ENCODE results near the gene SARS1. TPM values are rescaled to one million over a fixed set of nuclear protein-coding genes. Genes with fewer than 3 reads are reported as not detected.

SARS1 gene
- total and polyA plus RNA-seq, 2 of the 13 experiments (the other 11 are each of a cell fraction or from before 2014, with no cell fraction given), result 103 to 134 TPM

- TF ChIP-seq PAXIP1 (CRISPR knock-in tag; conservative IDR thresholded peaks at IDR 0.05) (peak; percentile 55), MLX (CRISPR knock-in tag; IDR thresholded peaks at IDR 0.05) (peak; percentile 55; the same call in 1 of the 2 replicates), POLR2AphosphoS5 (IDR thresholded peaks at IDR 0.05; ENCODE audit: low read depth, low read length) (no peak), HMG20A (CRISPR knock-in tag; IDR thresholded peaks at IDR 0.05; ENCODE audit: borderline replicate concordance) (peak; percentile 30; the same call in 1 of the 2 replicates), ZNF883 (CRISPR knock-in tag; IDR thresholded peaks at IDR 0.05; ENCODE audit: not compliant biosample characterization) (peak; percentile 38), ZNF280B (CRISPR knock-in tag; IDR thresholded peaks at IDR 0.05; ENCODE audit: borderline replicate concordance) (peak; percentile 37; the same call in 1 of the 2 replicates), TBX3 (IDR thresholded peaks at IDR 0.05; ENCODE audit: borderline replicate concordance) (no peak), DBP (CRISPR knock-in tag; IDR thresholded peaks at IDR 0.05; ENCODE audit: not compliant biosample characterization) (no peak), DPF2 (CRISPR knock-in tag; IDR thresholded peaks at IDR 0.05; ENCODE audit: borderline replicate concordance, low read depth) (peak; percentile 66), ZNF44 (CRISPR knock-in tag; IDR thresholded peaks at IDR 0.05) (0 out of 2 replicates have a peak, but pooled peaks have one; percentile 53), YY1 (IDR thresholded peaks at IDR 0.05; ENCODE audit: insufficient read depth, insufficient replicate concordance, low read depth, low read length) (peak; percentile 63), NFYC (CRISPR knock-in tag; IDR thresholded peaks at IDR 0.05) (peak; percentile 61; the same call in 1 of the 2 replicates), SOX6 (IDR thresholded peaks at IDR 0.05) (no peak), SOX6 (CRISPR knock-in tag; IDR thresholded peaks at IDR 0.05) (peak; percentile 92), ATF2 (CRISPR knock-in tag; IDR thresholded peaks at IDR 0.05) (peak; percentile 67; the same call in 1 of the 2 replicates), ZNF12 (CRISPR knock-in tag; IDR thresholded peaks at IDR 0.05) (peak; percentile 79; the same call in 1 of the 2 replicates), ZNF652 (CRISPR knock-in tag; IDR thresholded peaks at IDR 0.05; ENCODE audit: borderline replicate concordance, low read depth) (peak; percentile 66), FOXO1 (CRISPR knock-in tag; IDR thresholded peaks at IDR 0.05) (peak; percentile 75), RFXAP (CRISPR knock-in tag; IDR thresholded peaks at IDR 0.05; ENCODE audit: borderline replicate concordance) (peak; percentile 41; the same call in 1 of the 2 replicates), ZNF430 (CRISPR knock-in tag; IDR thresholded peaks at IDR 0.05) (peak; percentile 85; the same call in 1 of the 2 replicates)
Observed at GRCh38 chr1:109263597-109264378, 50.1 kb downstream of the SARS1 start (continued).

Measured in HepG2 (cell line).